ENCODE data around the gene UGT1A5. TPM values are rescaled to one million over a fixed set of nuclear protein-coding genes. Genes with fewer than 3 reads are reported as not detected.

UGT1A5 gene
- polyA plus RNA-seq, 3 donors from 2014 or later: not detected

DNA sequence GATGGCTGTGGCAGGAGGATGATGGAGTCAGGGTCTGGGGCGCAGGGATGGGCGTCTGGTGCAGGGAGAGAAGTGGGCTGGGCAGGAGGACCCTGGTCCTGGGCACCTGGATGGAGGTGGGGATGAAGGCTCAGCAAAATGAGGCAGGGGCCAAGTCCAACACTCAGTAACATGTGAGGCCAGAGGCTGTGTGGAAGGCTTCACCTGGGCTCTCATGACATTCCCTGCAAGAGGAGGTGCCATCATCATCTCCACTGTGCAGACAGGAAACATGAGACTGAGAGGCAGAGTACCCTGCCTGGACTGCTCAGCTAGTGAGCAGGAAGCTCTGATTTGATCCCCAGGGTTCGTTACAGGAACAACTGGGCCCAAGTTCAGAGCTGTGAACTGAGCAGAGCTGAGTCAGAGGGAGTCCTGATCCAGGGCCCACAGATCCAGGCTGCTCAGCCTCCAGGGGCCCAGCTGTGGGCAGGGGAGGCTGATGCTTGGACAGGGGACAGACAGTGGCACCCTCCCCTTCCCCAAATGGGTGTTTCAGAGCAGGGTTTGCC lies 104.7 kb downstream of the UGT1A5 start:
- Mint-ChIP-seq H3K9me3 (no peaks in the 10 kb centered on the region), H3K27me3 (ENCODE audit: low read depth in 3 of 3) (peaks cover 0 to 7% (median 3%) of the 10 kb centered on the region in 3 donors), H3K27ac (no peak overlapping the region), H3K4me3 (no peak overlapping the region), H3K4me1 (no peaks in the 10 kb centered on the region), H3K36me3 (no peaks in the 10 kb centered on the region)
- DNase-seq: no peak

DNA sequence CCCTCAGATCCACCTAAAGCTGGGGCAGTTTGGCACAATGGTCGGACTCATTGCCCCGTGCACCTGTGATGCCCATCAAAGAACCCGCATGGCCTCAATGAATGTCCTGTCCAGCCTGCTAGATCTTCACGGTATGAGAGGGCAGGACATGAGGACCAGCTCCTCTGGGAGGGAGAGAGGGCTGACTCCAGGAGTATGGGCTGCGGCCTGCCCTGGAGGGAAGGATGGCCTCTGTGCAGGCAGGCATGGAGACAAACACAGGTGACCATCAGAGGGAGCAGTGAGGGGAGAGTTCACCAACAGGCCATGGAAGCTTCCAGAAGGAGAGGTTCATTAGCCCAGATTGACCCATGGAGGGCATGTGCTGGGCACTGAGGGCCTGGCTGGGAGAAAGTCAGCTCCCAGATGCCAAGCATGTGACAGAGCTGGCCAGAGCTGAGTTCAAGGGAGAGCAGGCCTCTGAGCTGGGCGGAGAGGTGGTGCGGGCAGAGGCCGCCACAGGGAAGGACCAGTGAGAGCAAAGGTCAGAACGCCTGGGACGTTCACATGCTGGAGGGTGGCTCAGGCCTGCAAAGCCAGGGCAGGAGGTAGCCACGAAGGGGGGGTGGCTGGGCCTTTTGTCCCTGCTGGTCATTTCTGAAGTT lies 105.4 kb downstream of the UGT1A5 start:
- no peaks in the 10 kb centered on the region for H3K9me3 Mint-ChIP-seq

GRCh38 chr2:233818639-233819621 lies 106.2 kb downstream of the UGT1A5 start:
- Mint-ChIP-seq H3K4me1 (no peaks in the 10 kb centered on the region), H3K27ac (no peak overlapping the region), H3K27me3 (ENCODE audit: low read depth in 3 of 3) (peaks cover 0 to 6% (median 1%) of the 10 kb centered on the region in 3 donors), H3K4me3 (no peak overlapping the region), H3K9me3 (no peaks in the 10 kb centered on the region), H3K36me3 (no peaks in the 10 kb centered on the region)
- no peak for DNase-seq

More for the DNA sequence above, 105.4 kb downstream of the UGT1A5 start:
- no peak overlapping the region for H3K4me3 Mint-ChIP-seq
- no peaks in the 10 kb centered on the region for H3K36me3 Mint-ChIP-seq
- peaks cover 0 to 6% (median 3%) of the 10 kb centered on the region in 3 donors for H3K27me3 Mint-ChIP-seq (ENCODE audit: low read depth in 3 of 3)
- DNase-seq: no peak
- peak overlapping the region in 1 of 6 donors; percentile 69 for H3K27ac Mint-ChIP-seq
- no peaks in the 10 kb centered on the region for H3K4me1 Mint-ChIP-seq

- no peak for DNase-seq
- Mint-ChIP-seq H3K27me3 (ENCODE audit: low read depth in 3 of 3) (peaks cover 0 to 6% (median 1%) of the 10 kb centered on the region in 3 donors), H3K27ac (no peak overlapping the region), H3K9me3 (no peaks in the 10 kb centered on the region), H3K36me3 (no peaks in the 10 kb centered on the region), H3K4me3 (no peak overlapping the region), H3K4me1 (no peaks in the 10 kb centered on the region)
Observed at GRCh38 chr2:233819884-233820773, 107.4 kb downstream of the UGT1A5 start.

GRCh38 chr2:233820774-233821105 lies 108.0 kb downstream of the UGT1A5 start:
- Mint-ChIP-seq H3K27ac (no peak overlapping the region), H3K4me1 (no peaks in the 10 kb centered on the region), H3K36me3 (no peaks in the 10 kb centered on the region), H3K27me3 (ENCODE audit: low read depth in 3 of 3) (peaks cover 0 to 6% (median 1%) of the 10 kb centered on the region in 3 donors), H3K9me3 (no peaks in the 10 kb centered on the region), H3K4me3 (no peak overlapping the region)
- DNase-seq: no peak

GRCh38 chr2:233821196-233821595 lies 108.5 kb downstream of the UGT1A5 start:
- no peak overlapping the region for H3K27ac Mint-ChIP-seq
- DNase-seq: no peak
- H3K4me1 Mint-ChIP-seq: no peaks in the 10 kb centered on the region
- no peak overlapping the region for H3K4me3 Mint-ChIP-seq
- H3K36me3 Mint-ChIP-seq: no peaks in the 10 kb centered on the region
- H3K27me3 Mint-ChIP-seq (ENCODE audit: low read depth in 3 of 3): peaks cover 0 to 5% (median 1%) of the 10 kb centered on the region in 3 donors
- no peaks in the 10 kb centered on the region for H3K9me3 Mint-ChIP-seq

GRCh38 chr2:233821709-233822100 lies 109.0 kb downstream of the UGT1A5 start:
- Mint-ChIP-seq H3K27ac (no peak overlapping the region), H3K9me3 (no peaks in the 10 kb centered on the region), H3K27me3 (ENCODE audit: low read depth in 3 of 3) (peaks cover 0 to 3% (median 1%) of the 10 kb centered on the region in 3 donors), H3K4me1 (no peaks in the 10 kb centered on the region), H3K36me3 (no peaks in the 10 kb centered on the region), H3K4me3 (no peak overlapping the region)
- no peak for DNase-seq

- no peaks in the 10 kb centered on the region for H3K36me3 Mint-ChIP-seq
- no peak overlapping the region for H3K4me3 Mint-ChIP-seq
- H3K27me3 Mint-ChIP-seq (ENCODE audit: low read depth in 3 of 3): peaks cover 0 to 3% (median 1%) of the 10 kb centered on the region in 3 donors
- no peak overlapping the region for H3K27ac Mint-ChIP-seq
- DNase-seq: no peak
- no peaks in the 10 kb centered on the region for H3K4me1 Mint-ChIP-seq
- no peaks in the 10 kb centered on the region for H3K9me3 Mint-ChIP-seq
Observed at GRCh38 chr2:233822101-233822771, 109.5 kb downstream of the UGT1A5 start.

Other genes starting within 250 kb of the UGT1A5 start
- 1 to 10 TPM; 3.4 to 8.6 (median 5.1) TPM for gene USP40, start 146.1 kb upstream of the UGT1A5 start, polyA plus RNA-seq
- gene UGT1A8, start 95.3 kb upstream of the UGT1A5 start, polyA plus RNA-seq: not detected
- not detected for gene UGT1A10, start 76.5 kb upstream of the UGT1A5 start, polyA plus RNA-seq
- not detected for gene UGT1A9, start 41.0 kb upstream of the UGT1A5 start, polyA plus RNA-seq
- gene UGT1A7, start 31.0 kb upstream of the UGT1A5 start, polyA plus RNA-seq: not detected
- gene UGT1A6, start 20.0 kb upstream of the UGT1A5 start, polyA plus RNA-seq: not detected
- gene UGT1A4, start 5.8 kb downstream of the UGT1A5 start, polyA plus RNA-seq: not detected
- gene UGT1A3, start 16.1 kb downstream of the UGT1A5 start, polyA plus RNA-seq: not detected
- not detected for gene UGT1A1, start 47.4 kb downstream of the UGT1A5 start, polyA plus RNA-seq
- gene MROH2A, start 65.4 kb downstream of the UGT1A5 start, polyA plus RNA-seq: not detected
- 1 to 10 TPM in 1 of 3 donors, under 1 TPM in 2; 0.47 to 1.2 (median 0.69) TPM for gene HJURP, start 141.6 kb downstream of the UGT1A5 start, polyA plus RNA-seq
- under 1 TPM; 0.06 to 0.52 (median 0.42) TPM for gene TRPM8, start 204.5 kb downstream of the UGT1A5 start, polyA plus RNA-seq

Data from immature natural killer cell (primary cell).